Transverse colon (tissue), 4 donors: Measurements from ENCODE around the gene RANGRF.

ENCODE experiments used
- CTCF ChIP-seq, 5 experiments: fragments of 200-600 bp in 3 of 5; fragments of 450-650 bp in 2 of 5; sonication (generic) in 3 of 5; IDR thresholded peaks; 1 replicate in 2 of 5; 2 replicates in 3 of 5; pipeline ENCODE4 v1.5.1; 2016 to 2017; ENCODE audit warnings: antibody characterized with exemption in 5 of 5, inconsistent platforms in 3 of 5, mild to moderate bottlenecking in 2 of 5, moderate library complexity in 1 of 5
- EP300 ChIP-seq: sonication (generic); formaldehyde crosslinking; IDR thresholded peaks from one replicate; pipeline ENCODE4 v1.6.1; 2017; ENCODE audit warnings: antibody characterized with exemption, low read depth
- POLR2AphosphoS5 ChIP-seq, 3 donors: sonication (generic); formaldehyde crosslinking; IDR thresholded peaks; one replicate each; pipeline ENCODE4 v1.6.1; 2016; ENCODE audit warnings: antibody characterized with exemption in 3 of 3

DNA sequence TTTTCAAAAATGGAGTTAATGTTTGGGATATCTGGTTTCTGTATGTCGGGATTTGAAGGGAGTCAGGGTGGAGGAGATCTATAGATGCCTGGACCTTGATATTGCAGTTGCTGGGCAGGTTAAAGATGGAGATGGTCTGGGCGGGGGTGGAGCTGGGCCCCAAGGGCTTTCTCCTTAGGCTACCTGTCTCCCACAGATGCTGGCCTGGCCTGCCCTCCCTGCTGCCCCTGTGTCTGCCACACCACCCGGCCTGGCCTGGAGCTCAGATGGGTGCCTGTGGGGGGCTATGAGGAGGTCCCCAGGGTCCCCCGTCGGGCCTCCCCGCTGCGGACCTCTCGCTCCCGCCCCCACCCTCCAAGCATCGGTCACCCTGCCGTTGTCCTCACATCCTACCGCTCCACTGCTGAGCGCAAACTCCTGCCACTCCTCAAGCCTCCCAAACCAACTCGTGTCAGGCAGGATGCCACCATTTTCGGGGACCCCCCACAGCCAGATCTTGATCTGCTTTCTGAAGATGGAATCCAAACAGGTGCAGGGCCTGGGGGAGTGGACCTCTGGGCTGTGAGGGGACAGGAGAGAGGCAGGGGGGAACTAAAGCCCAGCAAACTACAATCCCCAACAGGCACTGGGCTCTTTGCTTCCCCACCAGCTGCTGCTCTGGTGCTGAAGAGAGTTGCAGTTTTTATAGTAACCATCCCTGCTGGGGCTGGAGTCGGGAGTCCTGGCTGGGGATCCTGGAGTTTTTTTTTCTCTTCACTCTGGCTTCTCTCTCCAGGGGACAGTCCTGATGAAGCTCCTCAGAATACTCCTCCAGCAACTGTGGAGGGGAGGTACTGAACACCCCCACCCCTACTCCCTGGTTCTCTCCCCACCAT is 24.5 kb downstream of the RANGRF start:
- TF ChIP-seq CTCF (IDR thresholded peaks at IDR 0.05) = no peak
- TF ChIP-seq EP300 = no peak
- TF ChIP-seq POLR2AphosphoS5 (IDR thresholded peaks at IDR 0.05) = no peak
